Measurements from ENCODE around the gene ANKS1B.

- TF ChIP-seq, protein P1, sequence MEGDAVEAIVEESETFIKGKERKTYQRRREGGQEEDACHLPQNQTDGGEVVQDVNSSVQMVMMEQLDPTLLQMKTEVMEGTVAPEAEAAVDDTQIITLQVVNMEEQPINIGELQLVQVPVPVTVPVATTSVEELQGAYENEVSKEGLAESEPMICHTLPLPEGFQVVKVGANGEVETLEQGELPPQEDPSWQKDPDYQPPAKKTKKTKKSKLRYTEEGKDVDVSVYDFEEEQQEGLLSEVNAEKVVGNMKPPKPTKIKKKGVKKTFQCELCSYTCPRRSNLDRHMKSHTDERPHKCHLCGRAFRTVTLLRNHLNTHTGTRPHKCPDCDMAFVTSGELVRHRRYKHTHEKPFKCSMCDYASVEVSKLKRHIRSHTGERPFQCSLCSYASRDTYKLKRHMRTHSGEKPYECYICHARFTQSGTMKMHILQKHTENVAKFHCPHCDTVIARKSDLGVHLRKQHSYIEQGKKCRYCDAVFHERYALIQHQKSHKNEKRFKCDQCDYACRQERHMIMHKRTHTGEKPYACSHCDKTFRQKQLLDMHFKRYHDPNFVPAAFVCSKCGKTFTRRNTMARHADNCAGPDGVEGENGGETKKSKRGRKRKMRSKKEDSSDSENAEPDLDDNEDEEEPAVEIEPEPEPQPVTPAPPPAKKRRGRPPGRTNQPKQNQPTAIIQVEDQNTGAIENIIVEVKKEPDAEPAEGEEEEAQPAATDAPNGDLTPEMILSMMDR (tag by site-specific recombination; IDR thresholded peaks at IDR 0.05) = no peak
- TF ChIP-seq ZBTB44 (tag by site-specific recombination; IDR thresholded peaks at IDR 0.05) (no peak), ZNF274 (IDR thresholded peaks at IDR 0.05; ENCODE audit: low read length) (no peak), ZNF274 (tag by site-specific recombination; IDR thresholded peaks at IDR 0.05; ENCODE audit: borderline replicate concordance) (no peak), ZNF335 (tag by site-specific recombination; conservative IDR thresholded peaks at IDR 0.05) (no peak), MEIS1 (CRISPR knock-in tag; IDR thresholded peaks at IDR 0.05; ENCODE audit: borderline replicate concordance) (no peak), ZNF155 (tag by site-specific recombination; IDR thresholded peaks at IDR 0.05) (no peak), ZIC2 (tag by site-specific recombination; IDR thresholded peaks at IDR 0.05) (no peak), ZNF561 (tag by site-specific recombination; IDR thresholded peaks at IDR 0.05; ENCODE audit: borderline replicate concordance) (no peak)
Measured at GRCh38 chr12:98812225-98812624, 1172.5 kb downstream of the ANKS1B start.

Data from HEK293 (cell line).